Type B pancreatic cell (in vitro differentiated cells): ENCODE measurements around the gene SERINC2. TPM values are rescaled to one million over a fixed set of nuclear protein-coding genes. Genes with fewer than 3 reads are reported as not detected.

Experiments used
- DNase-seq: peaks from one replicate; pipeline ENCODE4 v3.0.0; 2021; ENCODE audit warnings: mixed read lengths; ENCODE audit not compliant: unreplicated experiment; ENCODE audit errors: extremely low spot score
- H3K27ac Mint-ChIP-seq: 2 replicates; pipeline ENCODE4 v1.8.0; 2021; ENCODE audit warnings: mild to moderate bottlenecking, mixed read lengths
- H3K27me3 Mint-ChIP-seq: 2 replicates; pipeline ENCODE4 v1.8.0; 2021; ENCODE audit warnings: mixed read lengths
- H3K36me3 Mint-ChIP-seq: 2 replicates; pipeline ENCODE4 v1.8.0; 2021; ENCODE audit warnings: mixed read lengths
- H3K4me1 Mint-ChIP-seq: one replicate; pipeline ENCODE4 v1.8.0; 2021; ENCODE audit warnings: mixed read lengths; ENCODE audit not compliant: unreplicated experiment
- H3K4me3 Mint-ChIP-seq: 2 replicates; pipeline ENCODE4 v1.8.0; 2021; ENCODE audit warnings: mild to moderate bottlenecking, mixed read lengths
- H3K9me3 Mint-ChIP-seq: 2 replicates; pipeline ENCODE4 v1.8.0; 2021; ENCODE audit warnings: mixed read lengths
- CTCF ChIP-seq: fragments of 200-600 bp; sonication (generic); conservative IDR thresholded peaks from 2 replicates; pipeline ENCODE4 v1.5.0; 2021; ENCODE audit warnings: antibody characterized with exemption, mild to moderate bottlenecking
- total RNA-seq: library from RNA; stranded (reverse); gene quantifications from 2 replicates; pipeline ENCODE4 v1.2.1, GENCODE V29; 2021; ENCODE audit warnings: low replicate concordance

SERINC2 gene
- total RNA-seq, 1 donor from 2014 or later, result 77.7 TPM

- H3K27me3 Mint-ChIP-seq, result peaks cover 4% of the 10 kb centered on the region
- peaks cover 42% of the 10 kb centered on the region for H3K4me1 Mint-ChIP-seq
- peak overlapping the region; percentile 95 for H3K27ac Mint-ChIP-seq
These were observed 39.0 kb upstream of the SERINC2 start for GRCh38 chr1:31373897-31374486.

GRCh38 chr1:31374511-31375196 lies 38.4 kb upstream of the SERINC2 start:
- H3K9me3 Mint-ChIP-seq, result no peaks in the 10 kb centered on the region
- no peak for TF ChIP-seq CTCF
- no peak for DNase-seq
- H3K36me3 Mint-ChIP-seq, result no peaks in the 10 kb centered on the region
- peaks cover 45% of the 10 kb centered on the region for H3K4me1 Mint-ChIP-seq
- peak overlapping the region; percentile 95 for H3K27ac Mint-ChIP-seq
- peak overlapping the region; percentile 89 for H3K4me3 Mint-ChIP-seq
- H3K27me3 Mint-ChIP-seq, result peaks cover 4% of the 10 kb centered on the region

More at GRCh38 chr1:31373897-31374486, 39.0 kb upstream of the SERINC2 start:
- no peaks in the 10 kb centered on the region for H3K36me3 Mint-ChIP-seq
- H3K4me3 Mint-ChIP-seq, result peak overlapping the region; percentile 89
- H3K9me3 Mint-ChIP-seq, result no peaks in the 10 kb centered on the region
- no peak for DNase-seq
- no peak for TF ChIP-seq CTCF

GRCh38 chr1:31376375-31377134 lies 36.5 kb upstream of the SERINC2 start:
- Mint-ChIP-seq H3K36me3 (no peaks in the 10 kb centered on the region), H3K4me3 (peak overlapping the region; percentile 58), H3K4me1 (peaks cover 49% of the 10 kb centered on the region), H3K9me3 (no peaks in the 10 kb centered on the region), H3K27ac (peak overlapping the region; percentile 43), H3K27me3 (peaks cover 4% of the 10 kb centered on the region)
- DNase-seq, result no peak
- no peak for TF ChIP-seq CTCF

GRCh38 chr1:31377364-31377863 lies 35.6 kb upstream of the SERINC2 start:
- Mint-ChIP-seq H3K27me3 (peaks cover 3% of the 10 kb centered on the region), H3K36me3 (no peaks in the 10 kb centered on the region), H3K4me1 (peaks cover 47% of the 10 kb centered on the region), H3K27ac (no peak overlapping the region), H3K4me3 (no peak overlapping the region), H3K9me3 (no peaks in the 10 kb centered on the region)
- DNase-seq, result no peak
- no peak for TF ChIP-seq CTCF

GRCh38 chr1:31378001-31378400 lies 35.0 kb upstream of the SERINC2 start:
- Mint-ChIP-seq H3K9me3 (no peaks in the 10 kb centered on the region), H3K27ac (no peak overlapping the region), H3K4me3 (no peak overlapping the region), H3K36me3 (no peaks in the 10 kb centered on the region), H3K4me1 (peaks cover 42% of the 10 kb centered on the region), H3K27me3 (no peaks in the 10 kb centered on the region)
- no peak for TF ChIP-seq CTCF
- no peak for DNase-seq
